ENCODE results near the gene ID4.

Gene ID4

GRCh38 chr6:19836799-19837510 is at the start of gene ID4:
ID4 (plus strand) TSS chr6:19837370; CDS start chr6:19837755, 385 bp downstream.
- no peak for DNase-seq

GRCh38 chr6:19788686-19789085 is 48.5 kb upstream of the ID4 start:
- no peak for DNase-seq

GRCh38 chr6:19789100-19789803 is 47.9 kb upstream of the ID4 start:
- DNase-seq: no peak

GRCh38 chr6:19791267-19791666 is 45.9 kb upstream of the ID4 start:
- DNase-seq: no peak

- no peak for DNase-seq
Measured at GRCh38 chr6:19795211-19795610, 42.0 kb upstream of the ID4 start.

- DNase-seq: no peak
Measured at GRCh38 chr6:19796452-19796851, 40.7 kb upstream of the ID4 start.

GRCh38 chr6:19798362-19798761 is 38.8 kb upstream of the ID4 start:
- no peak for DNase-seq

- no peak for DNase-seq
Measured at GRCh38 chr6:19802656-19803055, 34.5 kb upstream of the ID4 start.

GRCh38 chr6:19803331-19804204 is 33.6 kb upstream of the ID4 start:
- no peak for DNase-seq

GRCh38 chr6:19804205-19805128 is 32.7 kb upstream of the ID4 start:
- DNase-seq: no peak

GRCh38 chr6:19805129-19805481 is 32.1 kb upstream of the ID4 start:
- DNase-seq: no peak

GRCh38 chr6:19806971-19807396 is 30.2 kb upstream of the ID4 start:
- no peak for DNase-seq

- no peak for DNase-seq
Measured at GRCh38 chr6:19811397-19812079, 25.6 kb upstream of the ID4 start.

GRCh38 chr6:19812512-19813119 is 24.6 kb upstream of the ID4 start:
- no peak for DNase-seq

- no peak for DNase-seq
Measured at GRCh38 chr6:19818805-19819204, 18.4 kb upstream of the ID4 start.

GRCh38 chr6:19824058-19824807 is 12.9 kb upstream of the ID4 start:
- no peak for DNase-seq

GRCh38 chr6:19827247-19827646 is 9.9 kb upstream of the ID4 start:
- DNase-seq: no peak

- no peak for DNase-seq
Measured at GRCh38 chr6:19827903-19828302, 9.3 kb upstream of the ID4 start.

- no peak for DNase-seq
Measured at GRCh38 chr6:19830171-19830570, 7.0 kb upstream of the ID4 start.

GRCh38 chr6:19831358-19831757 is 5.8 kb upstream of the ID4 start:
- no peak for DNase-seq

- no peak for DNase-seq
Measured at GRCh38 chr6:19833947-19834346, 3.2 kb upstream of the ID4 start.
